HL-60/S4 treated with phorbol 12-myristate 13-acetate at 8.2 ng/mL for 4 days and 3 days (cell line): Measurements from ENCODE around the gene NGEF.

Experiments used
- in situ Hi-C: fragments of 300-500 bp; cut with MboI; formaldehyde crosslinking; loops from 2 replicates; pipeline ENCODE4 v1.15.0; 2022; ENCODE audit warnings: low sequenced_read_pairs

The NGEF gene

GRCh38 chr2:232901736-232902578 lies 111.1 kb downstream of the NGEF start:
- in situ Hi-C loops, result no loop called here

- in situ Hi-C loops, result no loop called here
Observed at GRCh38 chr2:232900811-232901735, 112.0 kb downstream of the NGEF start.

- in situ Hi-C loops, result no loop called here
Observed at GRCh38 chr2:232898592-232899543, 114.2 kb downstream of the NGEF start.

- in situ Hi-C loops, result no loop called here
Observed at GRCh38 chr2:232897598-232898408, 115.3 kb downstream of the NGEF start.

- in situ Hi-C loops, result no loop called here
Observed at GRCh38 chr2:232896720-232897597, 116.1 kb downstream of the NGEF start.

GRCh38 chr2:232896111-232896510 lies 116.9 kb downstream of the NGEF start:
- in situ Hi-C loops, result no loop called here

GRCh38 chr2:232894746-232895145 lies 118.3 kb downstream of the NGEF start:
- in situ Hi-C loops, result no loop called here

GRCh38 chr2:232894251-232894650 lies 118.8 kb downstream of the NGEF start:
- in situ Hi-C loops, result no loop called here

- in situ Hi-C loops, result no loop called here
Observed at GRCh38 chr2:232893834-232894233, 119.2 kb downstream of the NGEF start.

- in situ Hi-C loops, result no loop called here
Observed at GRCh38 chr2:232892843-232893242, 120.2 kb downstream of the NGEF start.

GRCh38 chr2:232892221-232892620 lies 120.8 kb downstream of the NGEF start:
- in situ Hi-C loops, result no loop called here

- in situ Hi-C loops, result no loop called here
Observed at GRCh38 chr2:232891621-232892071, 121.4 kb downstream of the NGEF start.

- in situ Hi-C loops, result no loop called here
Observed at GRCh38 chr2:232890896-232891601, 122.0 kb downstream of the NGEF start.

GRCh38 chr2:232890536-232890895 lies 122.5 kb downstream of the NGEF start:
- in situ Hi-C loops, result no loop called here

- in situ Hi-C loops, result no loop called here
Observed at GRCh38 chr2:232889876-232890401, 123.1 kb downstream of the NGEF start.

GRCh38 chr2:232888839-232889529 lies 124.1 kb downstream of the NGEF start:
- in situ Hi-C loops, result no loop called here

- in situ Hi-C loops, result no loop called here
Observed at GRCh38 chr2:232888099-232888836, 124.8 kb downstream of the NGEF start.
